Endodermal cell (in vitro differentiated cells): Measurements from ENCODE around the gene TPSB2. TPM values are rescaled to one million over a fixed set of nuclear protein-coding genes. Genes with fewer than 3 reads are reported as not detected.
"Not testable (repeated sequence)": the region's sequence is repeated elsewhere in the genome, so short reads cannot be mapped to it uniquely, and the experiment has no call there.

ENCODE experiments used
- DNase-seq: peaks from one replicate; pipeline ENCODE4 v3.0.0-alpha.2; 2017
- H3K27ac ChIP-seq: 2 replicates; pipeline ENCODE4 v1.5.1; 2013; ENCODE audit warnings: mild to moderate bottlenecking, low read depth, low read length, moderate library complexity
- H3K27me3 ChIP-seq: 2 replicates; pipeline ENCODE4 v1.6.1; 2013; ENCODE audit warnings: mild to moderate bottlenecking, low read length, moderate library complexity; ENCODE audit not compliant: insufficient read depth, control insufficient read depth, poor library complexity, severe bottlenecking
- H3K36me3 ChIP-seq: 2 replicates; pipeline ENCODE4 v1.7.0; 2013; ENCODE audit warnings: mild to moderate bottlenecking, low read length, moderate library complexity; ENCODE audit not compliant: control insufficient read depth, insufficient read depth
- H3K4me1 ChIP-seq: one replicate; pipeline ENCODE4 v1.7.0; 2013; ENCODE audit warnings: low read length; ENCODE audit not compliant: control insufficient read depth, insufficient read depth
- H3K4me3 ChIP-seq: 2 replicates; pipeline ENCODE4 v1.5.1; 2013; ENCODE audit warnings: mild to moderate bottlenecking, low read length, moderate library complexity
- H3K9ac ChIP-seq: 2 replicates; pipeline ENCODE4 v1.6.1; 2013; ENCODE audit warnings: mild to moderate bottlenecking, low read length, moderate library complexity; ENCODE audit not compliant: poor library complexity, severe bottlenecking; ENCODE audit errors: extremely low read depth
- H3K9me3 ChIP-seq: 2 replicates; pipeline ENCODE4 v1.6.1; 2013; ENCODE audit warnings: mild to moderate bottlenecking, low read length, moderate library complexity; ENCODE audit not compliant: control insufficient read depth
- H3K27ac Mint-ChIP-seq: 2 replicates; pipeline ENCODE4 v1.8.0; 2020; ENCODE audit warnings: mixed read lengths
- H3K27me3 Mint-ChIP-seq: 2 replicates; pipeline ENCODE4 v1.8.0; 2021; ENCODE audit warnings: mild to moderate bottlenecking, mixed read lengths; ENCODE audit not compliant: insufficient read depth
- H3K36me3 Mint-ChIP-seq: 2 replicates; pipeline ENCODE4 v1.8.0; 2020; ENCODE audit warnings: low read depth, mixed read lengths
- H3K4me1 Mint-ChIP-seq: 2 replicates; pipeline ENCODE4 v1.8.0; 2020; ENCODE audit warnings: mixed read lengths
- H3K4me3 Mint-ChIP-seq: 2 replicates; pipeline ENCODE4 v1.8.0; 2020; ENCODE audit warnings: mild to moderate bottlenecking, moderate library complexity, mixed read lengths
- H3K9me3 Mint-ChIP-seq: 2 replicates; pipeline ENCODE4 v1.8.0; 2020; ENCODE audit warnings: mild to moderate bottlenecking, mixed read lengths
- CTCF ChIP-seq: fragments of 200-600 bp; sonication (generic); conservative IDR thresholded peaks from 2 replicates; pipeline ENCODE4 v1.5.0; 2021; ENCODE audit warnings: antibody characterized with exemption, mild to moderate bottlenecking
- WGBS, 2 experiments: methylation state at CpG; one replicate each; pipeline versions ENCODE4 v1.1.5 to v1.1.7; 2013; ENCODE audit warnings: missing lambda C conversion rate in 2 of 2, mixed read lengths in 1 of 2; ENCODE audit not compliant: insufficient coverage in 1 of 2, insufficient read length in 1 of 2; 5-methylcytosine and 5-hydroxymethylcytosine counted together
- total RNA-seq, 2 donors: library from RNA; stranded (reverse); fragmentation: NEBNext Ultra II Directional in 1 of 2; extraction: Animal tissue kit (Norgen Biotek cat#: 25700) in 1 of 2; gene quantifications; 2 replicates in 1 of 2; 3 replicates in 1 of 2; pipeline ENCODE4 v1.2.1, GENCODE V29; 2021

The TPSB2 gene
- total RNA-seq, 2 donors from 2014 or later = not detected

GRCh38 chr16:1256874-1257322 lies 26.9 kb upstream of the TPSB2 start:
- WGBS, 2 experiments = 90 to 95% methylated on average over 13 to 22 of the region's 22 CpGs
- H3K4me3 ChIP-seq = no peak overlapping the region
- TF ChIP-seq CTCF = no peak
- H3K27me3 Mint-ChIP-seq = peaks cover 9% of the 10 kb centered on the region
- H3K4me1 Mint-ChIP-seq = no peaks in the 10 kb centered on the region
- H3K36me3 Mint-ChIP-seq = no peaks in the 10 kb centered on the region
- H3K4me1 ChIP-seq = no peaks in the 10 kb centered on the region
- no peaks in the 10 kb centered on the region for H3K9me3 Mint-ChIP-seq
- no peaks in the 10 kb centered on the region for H3K36me3 ChIP-seq
- H3K9ac ChIP-seq = no peak overlapping the region
- no peaks in the 10 kb centered on the region for H3K9me3 ChIP-seq
- DNase-seq = no peak
- H3K27ac ChIP-seq = no peak overlapping the region
- H3K27ac Mint-ChIP-seq = no peak overlapping the region
- H3K4me3 Mint-ChIP-seq = no peak overlapping the region
- H3K27me3 ChIP-seq = peaks cover 30% of the 10 kb centered on the region

- H3K4me3 ChIP-seq, H3K4me3 Mint-ChIP-seq, H3K4me1 Mint-ChIP-seq, H3K27ac Mint-ChIP-seq, H3K27me3 Mint-ChIP-seq, DNase-seq, H3K9me3 ChIP-seq, H3K9ac ChIP-seq, H3K4me1 ChIP-seq, H3K27ac ChIP-seq, H3K36me3 Mint-ChIP-seq, H3K36me3 ChIP-seq, H3K9me3 Mint-ChIP-seq: not testable (repeated sequence)
- 87 to 92% methylated on average over 6 to 23 of the region's 23 CpGs for WGBS, 2 experiments
- peaks cover 26% of the 10 kb centered on the region for H3K27me3 ChIP-seq
These were observed 26.4 kb upstream of the TPSB2 start for GRCh38 chr16:1256296-1256873.

GRCh38 chr16:1255276-1256122 lies 25.5 kb upstream of the TPSB2 start, which contains the start of gene TPSD1:
Gene TPSD1, plus strand, starts transcription at chr16:1256069. Its CDS starts 212 bp downstream, at chr16:1256281.
- DNase-seq, H3K4me1 Mint-ChIP-seq, H3K9me3 ChIP-seq, H3K4me3 ChIP-seq, H3K9ac ChIP-seq, H3K36me3 ChIP-seq, H3K27ac Mint-ChIP-seq, H3K36me3 Mint-ChIP-seq, H3K4me1 ChIP-seq, H3K27ac ChIP-seq, H3K4me3 Mint-ChIP-seq, H3K9me3 Mint-ChIP-seq: not testable (repeated sequence)
- H3K27me3 Mint-ChIP-seq = peaks cover 11% of the 10 kb centered on the region
- peaks cover 19% of the 10 kb centered on the region for H3K27me3 ChIP-seq
- 86% methylated on average over 6 to 19 of the region's 26 CpGs for WGBS, 2 experiments

GRCh38 chr16:1254821-1255220 lies 24.8 kb upstream of the TPSB2 start:
- peaks cover 11% of the 10 kb centered on the region for H3K27me3 Mint-ChIP-seq
- H3K4me1 Mint-ChIP-seq = not testable (repeated sequence)
- WGBS, 2 experiments = 100% methylated on average over 2 of the region's 3 CpGs; no CpG with 5 or more reads in 1 of the 2 experiments

GRCh38 chr16:1253701-1254364 lies 23.8 kb upstream of the TPSB2 start:
- WGBS, 2 experiments = no CpG with 5 or more reads among the region's 47 CpGs
- not testable (repeated sequence) for H3K9me3 ChIP-seq, H3K27me3 ChIP-seq, DNase-seq, H3K27me3 Mint-ChIP-seq, H3K36me3 Mint-ChIP-seq, H3K4me3 Mint-ChIP-seq, H3K27ac Mint-ChIP-seq, H3K27ac ChIP-seq, H3K4me1 Mint-ChIP-seq, H3K36me3 ChIP-seq, H3K4me3 ChIP-seq, H3K9me3 Mint-ChIP-seq, H3K4me1 ChIP-seq, H3K9ac ChIP-seq

More at GRCh38 chr16:1254821-1255220, 24.8 kb upstream of the TPSB2 start:
- H3K4me3 Mint-ChIP-seq, H3K9ac ChIP-seq, DNase-seq, H3K4me3 ChIP-seq, H3K27ac Mint-ChIP-seq, H3K4me1 ChIP-seq, H3K36me3 ChIP-seq, H3K9me3 Mint-ChIP-seq, H3K27ac ChIP-seq, H3K36me3 Mint-ChIP-seq, H3K9me3 ChIP-seq: not testable (repeated sequence)
- peaks cover 12% of the 10 kb centered on the region for H3K27me3 ChIP-seq
